ENCODE data around the gene DOHH.

Gene DOHH

DNA sequence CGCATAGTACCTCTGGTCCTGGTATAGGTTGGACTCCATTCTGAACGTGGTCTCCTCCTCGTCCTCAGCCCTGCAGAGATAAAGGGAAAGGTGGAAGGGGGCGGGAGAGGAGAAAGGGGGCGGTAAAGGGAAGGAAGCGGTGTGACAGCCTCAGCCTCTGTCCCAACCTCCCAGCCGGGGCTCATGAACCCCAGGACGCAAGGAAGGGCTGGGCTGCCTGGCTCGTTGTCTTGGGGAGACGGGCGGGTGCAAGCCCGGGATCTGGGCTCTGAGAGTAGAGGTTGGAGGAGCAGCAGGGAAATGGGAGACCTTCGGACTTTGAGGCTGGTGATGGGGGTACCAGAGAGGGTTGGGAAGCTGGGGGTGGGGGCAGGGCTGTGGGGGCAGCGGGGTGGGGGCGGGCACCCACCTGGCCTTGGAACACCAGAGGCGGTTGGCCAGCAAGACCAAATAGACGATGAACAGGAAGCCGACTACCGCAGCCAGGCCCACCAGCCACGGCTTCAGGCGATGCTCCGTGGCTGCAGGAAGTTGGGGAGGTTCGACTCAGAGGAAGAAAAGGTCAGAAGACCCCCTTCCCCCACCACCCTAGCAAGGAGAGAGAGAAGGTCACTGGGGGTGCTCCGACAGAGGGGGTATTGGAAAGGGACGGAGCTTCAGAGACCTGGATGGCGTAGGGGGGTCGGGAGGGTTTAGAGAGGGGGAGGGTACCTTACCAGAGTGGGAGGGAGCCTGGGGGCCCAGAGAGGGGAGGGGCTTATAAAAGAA is 21.9 kb downstream of the DOHH start:
- no peak for DNase-seq (ENCODE audit: low read depth)

DNA sequence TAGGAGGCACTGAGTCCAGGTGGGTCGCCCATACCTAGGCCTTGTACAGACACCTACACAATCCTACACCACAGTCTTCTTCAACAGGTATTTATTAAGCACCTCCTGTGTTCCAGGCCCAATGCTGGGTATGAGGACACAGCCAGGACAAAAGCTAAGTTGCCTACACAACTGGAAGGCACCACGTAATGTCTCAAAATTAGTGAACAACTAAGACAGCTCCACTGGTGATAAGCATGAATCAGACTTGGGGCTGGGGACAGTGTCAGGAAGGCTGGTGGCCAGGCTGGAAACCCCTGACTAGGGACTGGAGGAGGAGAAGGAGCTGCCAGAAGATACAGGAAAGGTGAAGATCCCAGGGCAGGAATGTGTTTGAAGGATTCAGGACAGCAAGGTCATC is 22.5 kb downstream of the DOHH start:
- no peak for DNase-seq (ENCODE audit: low read depth)

DNA sequence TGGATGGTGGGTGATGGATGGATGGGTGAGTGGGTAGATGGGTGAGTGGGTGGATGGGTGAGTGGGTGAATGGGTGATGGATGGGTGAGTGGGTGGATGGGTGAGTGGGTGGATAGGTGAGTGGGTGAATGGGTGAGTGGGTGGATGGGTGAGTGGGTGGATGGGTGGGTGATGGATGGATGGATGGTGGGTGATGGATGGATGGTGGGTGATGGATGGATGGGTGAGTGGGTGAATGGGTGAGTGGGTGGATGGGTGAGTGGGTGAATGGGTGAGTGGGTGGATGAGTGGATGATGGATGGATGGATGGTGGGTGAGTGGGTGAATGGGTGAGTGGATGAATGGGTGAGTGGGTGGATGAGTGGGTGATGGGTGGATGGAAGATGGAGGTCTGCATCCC is 23.0 kb downstream of the DOHH start:
- no peak for DNase-seq (ENCODE audit: low read depth)

DNA sequence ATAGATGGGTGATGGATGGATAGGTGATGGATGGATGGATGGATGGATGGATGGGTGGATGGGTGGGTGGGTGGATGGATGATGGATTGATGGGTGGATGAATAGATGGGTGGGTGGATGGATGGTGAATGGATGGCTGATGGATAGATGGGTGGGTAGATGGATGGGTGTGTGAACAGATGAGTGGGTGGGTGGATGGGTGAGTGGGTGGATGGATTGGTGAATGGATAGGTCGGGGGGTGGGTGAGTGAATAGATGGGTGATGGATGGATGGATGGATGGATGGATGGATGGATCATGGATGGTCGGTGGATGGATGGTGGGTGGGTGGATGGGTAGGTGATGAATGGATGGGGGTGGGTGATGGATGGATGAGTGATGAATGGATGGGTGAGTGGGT is 23.6 kb downstream of the DOHH start:
- no peak for DNase-seq (ENCODE audit: low read depth)

DNA sequence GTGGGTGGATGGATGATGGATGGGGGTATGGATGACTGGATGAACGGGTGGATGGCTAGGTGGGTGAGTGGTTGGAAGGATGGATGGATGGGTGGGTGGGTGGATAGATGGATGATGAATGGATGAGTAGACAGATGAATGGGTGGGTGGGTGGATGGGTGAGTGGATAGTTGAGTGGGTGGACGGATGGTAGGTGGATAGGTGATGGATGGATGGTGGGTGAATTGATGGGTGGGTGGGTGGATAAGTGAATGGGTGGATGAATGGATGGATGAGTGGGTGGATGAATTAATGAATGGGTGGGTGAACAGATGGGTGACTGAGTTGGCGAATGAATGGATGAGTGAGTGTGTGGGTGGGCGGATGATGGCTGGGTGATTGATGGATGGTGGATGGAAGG is 25.0 kb downstream of the DOHH start:
- DNase-seq (ENCODE audit: low read depth), result no peak

DNA sequence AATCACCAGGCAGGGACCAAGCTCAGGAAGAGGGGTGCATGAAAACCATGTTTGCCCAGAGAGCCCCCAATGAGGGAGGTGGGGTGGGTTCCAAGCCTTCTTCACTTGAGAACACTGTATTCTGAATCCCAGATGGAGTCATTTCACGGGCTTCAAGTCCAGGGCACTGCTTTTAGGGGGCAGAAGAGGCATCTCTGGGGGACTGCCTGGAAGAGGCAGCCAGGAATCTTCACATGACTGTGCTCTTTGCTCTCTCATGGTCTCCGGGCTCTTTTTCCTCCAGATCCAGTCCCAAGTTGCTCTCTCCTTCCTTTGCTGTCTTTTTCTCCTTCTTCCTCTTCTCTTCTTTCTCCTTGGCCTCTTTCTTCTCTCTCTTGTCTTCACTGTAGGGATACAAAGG is 25.9 kb downstream of the DOHH start:
- DNase-seq (ENCODE audit: low read depth), result no peak

DNA sequence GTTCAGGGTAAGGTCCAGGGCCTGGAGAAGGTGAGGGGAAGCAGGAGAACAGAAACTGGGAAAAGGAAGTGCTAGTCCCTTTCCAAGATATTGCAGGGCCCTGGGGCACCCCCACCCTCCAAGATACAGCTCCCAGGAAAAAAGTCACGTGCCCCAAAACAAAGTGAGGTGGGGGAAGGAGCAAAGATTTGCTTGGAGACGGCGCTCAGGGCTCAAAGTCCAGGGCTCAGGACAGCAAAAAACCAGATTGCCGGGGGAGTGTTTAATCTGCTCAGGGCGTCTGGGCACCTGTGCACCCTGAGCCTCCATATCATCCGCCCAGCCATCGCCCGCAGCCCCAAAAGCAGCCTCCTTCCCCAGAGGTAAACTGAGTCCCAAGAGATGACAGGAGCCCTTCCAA is 26.5 kb downstream of the DOHH start:
- no peak for DNase-seq (ENCODE audit: low read depth)

DNA sequence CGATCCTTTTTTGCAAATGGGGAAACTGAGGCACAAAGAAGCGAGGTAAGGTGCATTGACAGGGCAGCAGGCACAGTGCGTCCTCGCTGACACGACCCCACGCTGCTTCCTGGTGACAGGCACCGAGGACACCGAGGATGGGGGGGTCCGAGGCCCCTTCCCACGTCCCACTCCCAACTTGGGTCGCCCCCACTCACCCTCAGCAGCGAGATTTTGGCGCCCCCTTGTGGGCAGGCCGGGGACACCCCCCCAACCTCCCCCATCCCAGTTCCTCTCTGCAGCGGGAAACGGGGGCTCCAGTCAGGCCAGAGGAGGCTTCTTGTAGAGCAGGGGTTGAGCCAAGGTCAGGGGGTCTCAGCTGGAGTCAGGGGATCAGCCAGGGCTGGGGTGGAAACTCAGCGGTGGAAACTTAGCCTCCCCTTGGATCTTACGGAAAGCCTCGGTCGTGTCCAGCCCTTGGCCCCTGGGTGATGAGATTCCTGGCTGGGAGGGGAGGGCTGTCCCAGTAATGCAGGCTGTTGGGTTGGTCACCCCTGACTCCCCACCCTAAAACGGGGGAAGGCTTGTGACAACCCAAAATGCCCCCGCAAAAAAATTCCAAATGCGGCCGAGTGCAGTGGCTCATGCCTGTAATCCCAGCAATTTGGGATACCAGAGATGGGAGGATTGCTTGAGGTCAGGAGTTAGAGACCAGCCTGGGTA is 28.4 kb downstream of the DOHH start:
- DNase-seq (ENCODE audit: low read depth), result no peak

DNA sequence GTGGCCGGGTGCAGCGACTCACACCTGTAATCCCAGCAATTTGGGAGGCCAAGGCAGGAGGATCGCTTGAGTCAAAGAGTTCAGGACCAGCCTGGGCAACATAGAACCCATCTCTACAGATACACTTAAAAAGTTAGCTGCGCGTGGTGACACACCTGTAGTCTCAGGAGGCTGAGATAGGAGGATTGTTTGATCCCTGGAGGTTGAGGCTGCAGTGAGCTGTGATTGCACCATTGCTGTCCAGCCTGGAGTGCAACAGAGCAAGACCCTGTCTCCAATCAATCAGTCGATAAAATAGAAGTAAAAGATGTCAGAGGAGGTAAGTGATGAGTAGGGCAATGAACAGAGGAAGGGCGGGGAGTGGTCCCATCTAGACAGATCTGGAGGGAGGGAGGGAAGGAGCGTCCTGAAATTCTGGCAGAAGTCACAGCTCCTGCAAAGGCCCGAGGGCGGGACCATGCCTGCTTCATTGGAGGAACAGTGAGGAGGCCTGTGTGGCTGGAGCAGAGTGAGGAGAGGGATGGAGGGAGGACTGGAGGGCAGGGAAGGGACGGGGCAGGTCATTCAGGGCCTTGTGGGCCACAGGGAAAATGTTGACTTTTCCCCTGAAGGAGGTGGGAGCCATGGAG is 29.9 kb downstream of the DOHH start:
- no peak for DNase-seq (ENCODE audit: low read depth)

DNA sequence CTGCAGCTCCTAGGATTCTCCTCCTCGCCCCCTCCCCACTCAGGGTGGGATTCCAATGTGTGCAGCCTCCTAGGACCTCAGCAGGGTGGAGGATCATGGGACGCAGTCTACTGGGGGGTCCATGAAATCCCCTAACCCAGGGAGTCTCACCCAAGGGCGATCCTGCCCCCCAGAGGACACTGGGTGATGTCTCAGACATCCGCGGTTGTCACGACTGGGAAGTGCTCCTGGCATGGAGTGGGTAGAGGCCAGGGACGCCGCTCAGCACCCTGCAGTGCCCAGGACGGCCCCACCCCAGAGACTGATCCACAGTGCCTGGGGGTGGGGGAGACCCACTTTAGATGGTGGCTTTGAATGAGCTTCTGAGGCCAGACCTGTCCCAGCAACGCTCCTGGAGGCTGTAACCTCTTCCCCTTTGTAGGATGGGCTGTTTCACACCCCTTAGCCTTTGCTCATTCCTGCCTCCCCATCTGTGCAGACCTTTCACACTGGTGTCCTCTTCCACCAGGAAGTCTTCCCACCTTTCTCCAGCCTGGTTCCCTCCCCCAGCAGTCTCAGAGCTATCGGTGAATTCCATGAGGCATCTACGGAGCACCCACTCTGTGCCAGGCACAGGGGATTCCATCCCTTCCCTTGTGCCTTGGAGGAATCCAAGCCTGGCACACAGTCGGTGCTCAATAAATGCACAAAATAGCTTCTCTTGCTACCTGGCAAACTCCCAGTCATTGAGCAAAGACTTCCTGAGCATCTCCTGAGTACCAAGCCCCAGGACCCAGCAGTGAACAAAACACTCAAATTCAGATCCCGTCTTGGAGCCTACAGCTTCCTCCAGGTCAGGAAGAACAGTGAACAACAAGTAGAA is 30.6 kb downstream of the DOHH start:
- DNase-seq (ENCODE audit: low read depth), result no peak

DNA sequence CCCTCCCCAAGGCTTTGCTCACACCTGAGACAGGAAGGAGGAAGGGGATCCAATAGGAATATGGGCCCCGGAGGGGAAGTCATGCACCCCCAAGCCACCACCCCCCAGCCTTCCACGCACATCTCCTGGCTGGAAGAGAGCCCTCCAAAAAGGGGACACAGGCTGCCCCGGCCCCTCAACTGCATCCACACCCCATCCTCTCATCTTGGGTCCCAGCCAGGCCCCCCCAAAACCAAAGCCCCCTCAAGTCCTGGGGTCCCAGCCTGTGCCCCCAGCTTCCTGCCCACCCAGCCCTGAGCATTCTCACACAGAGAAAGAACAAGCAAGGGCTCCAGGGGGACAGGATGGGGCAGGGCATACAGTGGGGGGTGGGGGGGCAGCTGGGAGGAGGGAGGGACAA is 32.3 kb downstream of the DOHH start:
- DNase-seq (ENCODE audit: low read depth), result no peak

DNA sequence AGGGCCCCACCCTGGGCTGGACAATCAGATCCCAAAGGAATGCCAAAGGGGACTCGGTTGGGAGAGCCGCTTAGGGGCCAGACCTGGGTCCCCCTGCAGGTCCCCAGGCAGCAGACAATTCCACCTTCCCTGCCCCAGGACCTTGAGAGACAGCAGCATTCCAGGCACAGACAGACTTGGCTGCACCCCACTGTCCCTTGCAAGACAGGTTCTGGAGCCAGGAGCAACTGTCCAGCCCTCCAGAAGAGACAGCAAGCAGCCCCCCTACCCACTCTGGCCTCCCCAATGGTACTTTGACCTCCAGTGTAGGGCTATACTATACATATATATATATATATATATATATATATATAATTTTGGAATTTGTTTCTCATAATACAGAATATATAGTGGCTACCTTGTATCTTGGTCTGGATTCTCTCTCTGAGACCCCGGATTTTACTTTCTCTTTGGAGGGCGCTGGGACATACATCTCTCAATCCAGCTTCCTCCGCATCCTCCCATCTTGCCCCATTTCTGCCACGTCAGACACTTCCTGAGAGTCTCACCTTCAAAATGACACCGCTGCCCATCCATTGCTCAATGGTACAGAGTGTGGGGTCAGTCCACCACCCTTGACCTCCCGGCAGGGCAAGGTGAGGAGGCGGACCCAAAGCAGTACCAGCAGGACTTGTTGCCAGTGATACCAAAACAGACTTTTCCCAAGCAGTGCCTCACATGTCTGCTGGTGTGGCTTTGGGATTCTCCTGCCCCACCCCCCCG is 32.9 kb downstream of the DOHH start:
- DNase-seq (ENCODE audit: low read depth), result no peak

DNA sequence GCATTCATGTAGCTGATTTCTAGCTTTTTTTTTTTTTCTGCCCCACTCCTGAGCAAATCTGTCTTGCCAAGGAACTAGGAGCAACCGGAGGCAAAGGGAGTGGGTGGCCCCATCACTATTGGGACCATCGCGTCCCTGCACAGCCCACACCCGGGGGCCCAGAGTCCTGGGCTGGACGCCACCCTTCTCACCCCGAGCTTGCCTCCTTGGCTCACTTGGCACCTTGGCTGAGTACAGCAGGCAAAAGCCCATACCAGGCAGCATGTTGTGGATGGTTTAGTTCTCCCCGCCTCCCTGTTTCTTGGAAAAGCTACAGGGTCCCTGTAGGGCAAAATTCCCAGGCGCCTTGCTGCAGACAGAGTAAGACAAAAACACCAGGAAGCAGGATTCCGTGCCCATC is 33.8 kb downstream of the DOHH start:
- no peak for DNase-seq (ENCODE audit: low read depth)

DNA sequence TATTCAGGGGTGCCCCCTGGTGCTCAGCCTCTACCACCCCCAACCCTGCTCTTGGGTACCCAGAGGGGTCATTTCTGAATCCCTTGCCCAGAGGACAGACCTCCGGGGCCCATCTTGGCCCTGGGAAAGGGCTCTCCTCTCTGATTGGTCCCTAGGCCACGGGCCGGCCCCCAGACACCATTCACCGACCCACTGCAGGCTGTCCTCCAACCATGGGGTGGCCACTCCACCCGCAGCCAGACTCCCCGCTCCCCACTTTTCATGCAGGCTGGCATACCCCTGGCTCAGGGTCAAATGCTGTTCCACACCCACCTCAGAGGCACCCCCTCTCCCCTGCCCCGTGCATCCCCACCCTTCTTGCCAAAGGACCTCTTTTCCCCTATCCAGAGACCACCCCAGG is 34.9 kb downstream of the DOHH start:
- DNase-seq (ENCODE audit: low read depth), result no peak

DNA sequence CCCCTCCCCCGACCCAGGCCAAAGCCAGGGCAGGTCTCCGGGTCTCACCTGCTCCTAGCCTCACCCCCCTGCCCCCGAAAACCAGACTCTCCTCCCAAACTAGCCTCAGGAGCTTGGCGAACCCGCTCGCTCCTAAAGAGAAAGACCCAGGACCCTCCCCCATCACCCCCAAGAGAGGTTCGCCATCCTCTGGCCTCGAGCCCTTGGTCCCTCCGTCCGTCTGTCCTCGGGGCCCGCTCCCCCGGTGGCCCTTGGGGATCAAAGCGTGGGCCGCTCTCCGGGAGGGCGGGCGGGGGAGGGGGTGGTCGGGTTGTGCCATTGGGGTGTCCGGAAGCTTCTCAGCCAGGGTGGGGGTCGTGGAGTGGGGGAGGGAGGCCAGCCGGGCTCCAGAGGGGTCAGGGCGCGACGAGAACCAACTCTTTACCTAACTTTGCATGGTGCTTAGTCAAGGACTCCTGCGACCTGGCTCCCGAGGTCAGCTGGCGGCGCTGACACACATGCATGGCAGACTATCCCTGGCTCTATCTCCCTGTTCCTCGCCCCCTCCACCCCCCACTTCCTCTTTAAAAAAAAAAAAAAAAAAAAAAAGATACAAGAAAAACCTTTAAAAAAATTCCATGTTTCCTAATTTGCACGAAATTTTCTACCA is 35.8 kb downstream of the DOHH start:
- no peak for DNase-seq (ENCODE audit: low read depth)

DNA sequence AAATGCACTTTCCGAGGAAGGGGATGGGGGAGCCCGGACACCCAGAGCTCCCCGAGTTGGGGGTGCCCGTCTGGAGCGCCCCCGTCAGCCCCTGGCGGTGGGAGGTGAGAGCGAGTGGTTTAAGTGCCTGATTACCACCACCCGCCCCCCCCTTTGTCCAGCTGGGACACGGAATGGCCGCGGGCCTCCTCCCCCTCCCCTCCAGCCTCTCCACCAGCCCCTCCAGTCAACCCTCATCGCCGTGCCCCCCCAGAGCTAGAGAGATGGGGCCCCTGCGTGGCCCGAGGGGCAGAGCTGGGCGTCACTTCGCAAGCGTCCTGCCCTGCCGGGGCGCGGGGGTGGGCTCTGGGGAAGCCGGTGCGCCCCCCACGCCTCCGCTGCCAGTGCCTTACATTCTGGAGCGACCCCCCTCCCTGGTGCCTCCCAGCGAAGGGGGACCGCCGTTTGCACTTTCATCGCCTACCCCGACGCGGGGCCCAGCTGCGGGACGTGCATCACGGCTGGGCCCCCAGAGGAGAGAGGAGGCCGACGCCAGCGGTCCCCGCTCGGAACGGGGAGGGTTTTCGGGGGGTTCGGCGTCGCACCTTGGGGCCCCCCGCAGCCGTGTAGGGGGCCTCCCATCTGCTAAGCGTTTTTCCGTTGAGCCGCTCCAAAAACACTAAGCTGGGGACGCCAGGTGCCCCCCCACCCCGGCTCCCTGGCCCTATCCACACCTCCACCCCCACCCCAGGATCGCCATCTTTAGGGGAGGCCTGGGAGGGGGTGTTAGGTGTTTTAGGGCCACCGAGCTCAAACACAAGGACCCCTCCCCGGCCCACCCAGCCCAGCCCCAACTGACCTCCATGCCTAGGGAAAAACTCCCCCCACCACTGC is 36.5 kb downstream of the DOHH start:
- no peak for DNase-seq (ENCODE audit: low read depth)

DNA sequence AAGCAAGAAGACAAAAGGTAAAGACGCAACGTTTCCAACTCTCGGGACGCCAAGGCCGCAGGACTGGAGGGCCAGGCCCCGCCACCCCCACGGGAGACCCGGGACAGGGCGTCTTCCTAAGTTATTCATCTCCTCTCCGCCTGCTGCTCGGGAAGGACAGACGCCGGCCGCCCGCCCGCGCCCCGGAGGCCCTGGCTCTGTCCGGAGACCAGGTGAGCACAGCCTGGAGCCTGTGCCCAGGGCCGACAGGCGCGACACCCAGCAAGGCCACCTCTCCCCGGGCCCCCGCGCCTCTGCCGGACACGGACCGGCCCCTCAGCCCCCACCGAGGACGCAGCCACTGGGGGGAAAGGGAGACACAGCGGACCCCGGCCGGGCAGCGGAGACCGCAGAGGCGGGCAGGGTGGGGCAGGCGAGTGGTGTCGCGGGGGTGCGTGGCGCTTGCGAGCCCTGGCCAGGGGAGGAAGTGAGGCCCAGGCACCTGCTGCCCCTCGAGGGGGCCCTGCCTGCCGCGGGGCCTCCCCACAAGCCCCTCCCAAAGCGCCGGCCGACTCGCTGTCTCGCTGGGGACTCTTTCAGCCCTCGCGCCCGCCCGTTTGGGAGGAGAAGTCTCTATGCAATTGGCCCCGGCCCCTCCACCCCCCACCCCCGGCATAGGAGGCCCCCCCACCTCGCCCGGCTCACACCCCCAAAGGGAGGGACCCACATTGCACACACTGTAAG is 37.3 kb downstream of the DOHH start:
- DNase-seq (ENCODE audit: low read depth), result no peak

DNA sequence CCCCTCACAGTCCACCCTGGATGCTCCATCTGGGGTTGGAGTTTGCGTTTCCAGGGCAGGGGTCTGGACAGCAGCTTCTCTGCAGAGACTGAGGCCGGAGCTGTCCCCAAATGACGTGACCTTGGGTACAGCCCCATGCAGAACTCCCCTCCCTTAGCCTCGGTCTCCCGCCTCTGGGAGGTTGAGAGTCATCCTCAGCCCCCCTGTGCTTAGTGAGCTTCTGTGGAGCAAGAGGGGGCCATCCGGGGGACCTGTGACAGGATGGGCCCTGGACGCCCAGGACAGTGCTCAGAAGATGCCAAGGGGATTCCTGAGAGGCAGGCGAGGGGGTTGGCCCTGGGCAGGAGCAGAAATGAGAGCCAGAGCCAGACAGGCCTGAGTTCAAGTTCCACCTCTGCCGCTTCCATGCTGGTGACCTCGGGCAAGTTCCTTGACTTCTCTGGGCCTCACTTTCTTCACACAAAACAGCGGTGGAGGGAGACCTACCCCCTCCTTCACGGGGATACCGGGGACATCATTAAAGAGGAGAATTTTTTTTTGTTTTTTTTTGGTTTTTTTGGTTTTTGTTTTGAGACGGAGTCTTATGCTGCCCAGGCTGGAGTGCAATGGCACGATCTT is 40.4 kb downstream of the DOHH start:
- no peak for DNase-seq (ENCODE audit: low read depth)

Measured in HS-27A (cell line).